ENCODE measurements around the gene RAB26.
A peak's percentile ranks its signal among the peaks of the same experiment; 100 is the strongest.

The RAB26 gene

GRCh38 chr16:2178321-2179106, 30.1 kb downstream of the RAB26 start:
- DNase-seq (ENCODE audit: low read depth): peak; percentile 30

DNA sequence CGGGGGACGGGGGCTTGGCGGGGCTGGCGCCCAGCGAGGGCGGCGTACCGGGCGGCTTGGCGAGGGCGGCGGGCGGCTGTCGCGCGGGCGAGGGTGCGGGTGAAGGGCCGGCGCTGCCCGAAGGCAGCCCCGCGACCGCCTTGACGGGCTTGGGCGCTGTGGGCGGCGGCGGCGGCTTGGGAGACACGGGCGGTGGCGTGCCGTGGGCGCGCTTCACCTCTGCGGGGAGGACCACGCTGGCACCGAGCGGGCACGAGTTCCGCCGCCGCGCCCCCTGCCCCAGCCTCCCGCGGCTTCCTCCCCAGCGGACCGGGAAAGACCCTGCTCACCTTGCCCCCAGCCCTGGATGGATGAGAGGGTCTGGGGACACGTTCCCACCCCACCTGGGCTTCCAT, 30.7 kb downstream of the RAB26 start:
- DNase-seq (ENCODE audit: low read depth): no peak

- DNase-seq (ENCODE audit: low read depth): no peak
Observed at GRCh38 chr16:2179576-2179975, 31.2 kb downstream of the RAB26 start.

GRCh38 chr16:2180461-2180860, 32.0 kb downstream of the RAB26 start:
- no peak for DNase-seq (ENCODE audit: low read depth)

DNA sequence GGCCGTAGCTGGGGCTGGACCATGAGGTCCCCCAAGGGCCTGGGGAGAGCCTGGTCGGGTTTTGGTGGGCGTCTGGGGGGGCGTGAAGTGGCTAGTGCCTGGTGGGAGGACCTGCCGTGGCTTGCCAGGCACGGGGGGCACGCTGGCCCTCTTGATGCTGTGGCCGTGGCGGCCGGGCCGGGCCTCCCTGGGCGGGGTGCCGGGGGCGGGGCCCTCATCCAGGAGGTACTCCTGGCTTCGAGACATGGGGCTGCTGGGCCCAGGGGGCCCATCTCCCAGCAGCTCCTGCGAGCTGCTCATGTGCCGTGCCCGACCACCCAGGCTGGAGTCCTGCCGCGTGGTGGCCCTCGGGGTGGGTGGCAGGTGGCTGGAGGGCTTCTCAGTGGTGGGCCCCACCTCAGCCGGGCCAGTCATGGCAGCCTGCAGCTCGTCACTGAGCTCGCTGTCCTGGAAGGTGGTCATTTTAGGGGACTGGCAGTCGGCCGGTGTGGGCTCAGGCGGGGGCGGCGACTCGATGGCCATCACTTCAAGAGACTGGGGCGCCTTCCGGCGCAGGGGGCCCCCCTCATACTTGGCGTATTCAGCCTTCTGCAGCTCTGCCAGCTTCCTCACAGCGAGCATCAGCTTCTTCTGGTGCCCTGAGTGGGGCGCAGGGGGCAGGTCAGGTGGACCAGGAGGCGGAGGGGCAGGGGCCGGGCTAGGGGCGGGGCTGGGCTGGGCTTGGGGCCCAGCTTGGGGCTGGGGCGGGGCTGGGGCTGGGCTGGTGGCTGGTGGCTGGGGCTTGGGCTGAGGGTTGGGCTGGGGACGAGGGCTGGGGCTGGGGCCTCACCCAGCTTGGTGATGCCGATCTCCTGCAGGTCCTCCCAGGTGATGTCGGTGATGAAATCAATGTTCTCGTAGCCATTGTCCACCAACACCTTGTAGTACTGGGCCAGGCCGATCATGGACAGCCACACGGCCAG, 32.8 kb downstream of the RAB26 start:
- DNase-seq (ENCODE audit: low read depth): no peak

GRCh38 chr16:2181952-2182351, 33.5 kb downstream of the RAB26 start:
- DNase-seq (ENCODE audit: low read depth): no peak

DNA sequence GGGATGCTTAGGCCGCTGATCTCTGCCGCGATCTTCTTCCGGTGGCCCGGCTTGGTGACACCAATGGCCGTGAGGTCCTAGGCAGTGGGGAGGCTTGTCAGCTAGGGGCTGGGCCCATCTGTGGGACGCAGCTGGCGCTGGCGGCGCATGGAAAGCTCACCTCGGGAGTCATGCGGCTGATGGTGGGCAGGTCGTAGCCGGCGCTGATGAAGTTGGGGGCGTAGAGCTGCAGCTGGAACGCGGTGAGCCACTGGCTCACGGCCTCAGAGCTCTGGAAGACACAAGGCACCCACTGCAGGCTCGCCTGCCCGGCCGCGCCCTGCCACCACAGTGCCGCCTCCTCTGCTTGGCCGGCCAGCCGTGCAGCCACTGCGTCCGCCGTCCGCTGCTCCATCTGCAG, 35.2 kb downstream of the RAB26 start:
- DNase-seq (ENCODE audit: low read depth): no peak

- DNase-seq (ENCODE audit: low read depth): no peak
Observed at GRCh38 chr16:2184346-2184745, 35.9 kb downstream of the RAB26 start.

- no peak for DNase-seq (ENCODE audit: low read depth)
Observed at GRCh38 chr16:2184962-2185361, 36.5 kb downstream of the RAB26 start.

- no peak for DNase-seq (ENCODE audit: low read depth)
Observed at GRCh38 chr16:2186064-2186463, 37.6 kb downstream of the RAB26 start.

DNA sequence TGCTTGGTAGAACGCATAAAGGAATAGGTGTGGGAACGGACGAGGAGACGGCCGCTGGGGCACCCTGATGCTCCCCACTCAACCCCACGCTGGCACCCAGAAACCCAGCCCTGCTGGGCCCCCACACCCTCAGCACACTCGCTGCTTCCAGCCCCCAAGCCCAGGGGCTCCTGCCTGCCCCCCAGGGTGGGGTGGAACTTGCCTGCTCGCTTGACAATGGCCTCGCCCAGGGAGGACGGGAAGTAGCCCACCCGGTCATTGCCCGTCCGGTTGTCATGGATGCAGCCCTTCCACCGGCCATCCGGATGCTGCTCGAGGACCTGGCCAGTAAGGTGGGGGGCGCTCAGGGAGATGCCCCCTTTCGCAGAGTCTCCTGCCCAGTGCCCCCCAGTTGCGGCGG, 38.1 kb downstream of the RAB26 start:
- DNase-seq (ENCODE audit: low read depth): no peak

- no peak for DNase-seq (ENCODE audit: low read depth)
Observed at GRCh38 chr16:2187212-2187611, 38.8 kb downstream of the RAB26 start.

DNA sequence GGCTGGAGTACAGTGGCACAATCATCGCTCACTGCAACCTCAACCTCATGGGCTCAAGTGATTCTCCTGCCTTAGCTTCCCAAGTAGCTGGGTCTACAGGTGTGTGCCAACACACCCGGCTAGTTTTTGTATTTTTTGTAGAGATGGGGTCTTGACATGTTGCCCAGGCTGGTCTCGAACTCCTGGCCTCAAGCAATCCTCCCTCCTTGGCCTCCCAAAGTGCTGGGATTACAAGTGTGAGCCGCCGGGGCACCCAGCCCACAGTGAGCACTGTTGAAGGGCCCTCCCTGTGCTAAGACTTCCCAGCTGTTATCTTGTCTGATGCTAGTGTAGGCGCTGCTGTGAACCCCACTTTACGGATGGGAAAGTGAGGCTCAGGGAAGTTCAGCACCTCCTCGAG, 40.0 kb downstream of the RAB26 start:
- DNase-seq (ENCODE audit: low read depth): no peak

- no peak for DNase-seq (ENCODE audit: low read depth)
Observed at GRCh38 chr16:2189252-2189893, 40.9 kb downstream of the RAB26 start.

DNA sequence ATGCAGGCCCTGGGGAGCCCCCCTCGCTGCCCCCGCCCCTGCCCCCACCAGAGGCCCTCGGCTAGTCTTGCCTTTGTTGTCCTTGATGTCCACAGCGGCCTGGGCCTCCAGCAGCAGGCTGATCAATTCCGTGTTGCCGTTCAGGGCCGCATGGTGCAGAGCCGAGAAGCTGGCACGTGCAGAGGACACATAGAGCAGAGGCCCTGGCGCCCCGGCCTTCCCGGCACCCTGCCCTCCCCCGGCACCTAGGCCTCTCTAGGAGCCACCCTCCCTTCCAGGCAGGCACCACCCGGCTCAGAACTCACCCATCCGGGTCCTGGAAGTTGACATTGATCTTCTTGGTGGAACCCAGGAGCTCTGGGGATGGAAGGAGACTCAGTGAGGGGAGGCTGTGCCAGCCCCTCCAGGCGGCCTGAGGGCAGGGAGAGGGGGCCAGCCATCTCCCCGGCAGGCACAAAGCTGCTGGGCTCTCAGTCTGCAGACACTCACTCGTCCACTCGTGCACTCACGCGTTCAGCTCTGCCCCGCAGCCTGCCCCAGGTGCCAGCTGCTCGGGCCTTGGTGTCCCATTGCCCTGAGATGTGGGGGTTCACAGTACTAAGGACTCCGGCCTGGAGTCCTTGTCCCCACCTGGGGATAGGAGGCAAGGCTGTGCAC, 41.7 kb downstream of the RAB26 start:
- DNase-seq (ENCODE audit: low read depth): no peak

DNA sequence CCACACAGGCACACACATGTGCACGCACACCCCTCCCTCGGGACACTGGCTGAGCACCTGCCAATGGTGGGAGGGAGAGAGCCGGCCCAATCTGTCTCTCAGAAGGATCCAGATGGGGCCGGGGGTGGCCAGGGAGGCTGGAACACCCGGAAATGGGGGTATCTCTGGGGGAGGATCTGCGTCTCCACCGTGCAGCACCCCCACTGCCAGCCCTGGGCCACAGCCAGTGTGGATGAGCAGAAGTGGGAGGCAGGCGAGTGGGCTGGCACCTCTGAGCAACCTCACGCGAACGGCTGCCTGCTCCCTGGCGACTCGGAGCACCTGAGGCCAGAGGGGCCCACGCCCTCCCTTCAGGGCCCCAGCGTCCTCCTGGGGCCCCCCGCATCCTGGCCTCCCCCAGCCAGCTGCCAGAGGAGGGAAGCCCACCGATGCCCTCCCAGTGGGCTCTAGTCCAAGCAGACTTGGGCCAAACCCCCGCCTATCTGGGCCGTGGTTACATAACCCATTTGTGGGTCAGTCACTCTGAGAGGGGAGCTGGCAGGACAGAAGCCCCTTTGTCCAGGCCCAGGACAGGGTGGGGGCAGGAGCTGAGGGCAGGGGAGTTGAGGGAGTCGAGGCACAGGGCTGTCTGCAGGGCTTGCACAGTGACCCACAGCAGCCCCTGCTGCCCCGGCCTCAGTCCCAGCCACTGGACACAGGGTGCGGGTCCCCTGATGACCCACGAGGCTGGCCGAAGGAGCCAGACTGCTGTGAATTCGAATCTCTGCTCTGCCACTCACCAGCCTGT, 42.4 kb downstream of the RAB26 start:
- no peak for DNase-seq (ENCODE audit: low read depth)

GRCh38 chr16:2191446-2191706, 43.0 kb downstream of the RAB26 start:
- DNase-seq (ENCODE audit: low read depth): no peak

GRCh38 chr16:2194166-2194834, 45.9 kb downstream of the RAB26 start:
- no peak for DNase-seq (ENCODE audit: low read depth)

DNA sequence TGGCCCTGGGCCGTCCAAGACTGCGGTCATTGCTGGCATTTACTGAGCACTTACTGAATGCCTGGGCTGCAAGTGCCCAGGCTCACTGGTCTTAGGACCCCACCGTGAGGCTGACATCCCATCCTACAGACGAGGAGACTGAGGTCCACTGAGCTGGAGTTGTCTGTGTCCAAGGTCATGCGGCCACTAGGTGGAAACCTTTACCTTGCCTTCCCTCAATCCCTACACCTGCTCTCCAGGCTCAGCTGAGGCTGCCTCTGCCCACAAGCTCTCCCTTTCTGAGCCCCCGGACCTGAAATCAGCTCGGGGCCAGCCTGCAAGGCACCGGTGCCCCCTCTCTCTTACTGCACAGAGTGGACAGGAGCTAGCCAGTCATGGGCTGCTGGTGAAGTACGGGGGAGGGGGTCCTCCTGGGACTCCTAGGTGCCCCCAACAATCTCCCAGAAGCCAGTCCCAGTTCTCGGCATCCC, 46.5 kb downstream of the RAB26 start:
- DNase-seq (ENCODE audit: low read depth): peak; percentile 38

DNA sequence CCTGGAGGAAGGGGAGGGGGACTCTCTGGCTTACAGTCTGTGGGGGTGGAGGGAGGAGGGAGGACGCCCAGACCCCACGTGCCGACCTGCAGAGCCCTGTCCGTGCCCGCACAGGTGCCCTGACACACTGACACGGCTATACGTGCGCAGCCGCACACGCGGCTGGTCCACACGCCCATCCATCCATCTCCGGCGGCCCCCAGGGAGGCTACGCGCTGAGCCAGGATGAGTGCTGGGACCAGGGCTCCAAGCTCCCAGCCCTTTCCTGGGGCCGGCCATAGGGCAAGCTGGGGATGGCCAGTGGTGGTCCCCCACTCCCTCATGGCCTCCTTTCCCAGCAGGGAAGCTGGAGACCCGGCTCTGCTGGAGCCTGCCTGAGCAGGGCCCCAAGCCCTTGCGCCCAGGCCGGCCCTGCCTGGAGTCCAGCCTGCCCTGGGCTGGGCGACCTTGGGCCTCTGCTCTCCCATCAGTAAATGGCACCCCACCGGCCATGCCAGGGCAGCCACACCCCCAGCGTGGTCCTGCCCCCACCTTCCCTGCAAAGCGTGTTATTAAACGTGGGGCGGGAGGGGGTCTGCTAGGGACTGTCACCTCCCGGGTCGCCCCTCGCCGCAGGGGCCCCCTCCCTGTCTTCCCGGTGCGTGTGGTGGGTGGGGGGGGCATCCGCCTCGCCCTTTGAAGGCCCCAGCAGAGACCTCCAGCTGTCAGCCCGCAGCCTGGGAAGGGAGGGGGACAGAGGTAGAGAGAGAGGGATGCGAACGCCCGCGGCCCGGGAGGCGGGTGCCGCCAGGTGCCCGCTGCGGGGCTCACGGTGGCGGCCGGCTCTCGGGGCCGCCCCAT, 47.1 kb downstream of the RAB26 start:
- no peak for DNase-seq (ENCODE audit: low read depth)
